Spleen (tissue), 11 donors: Measurements from ENCODE around the gene USPL1. TPM values are rescaled to one million over a fixed set of nuclear protein-coding genes. Genes with fewer than 3 reads are reported as not detected.
"Not testable (repeated sequence)": the region's sequence is repeated elsewhere in the genome, so short reads cannot be mapped to it uniquely, and the experiment has no call there.

ENCODE experiments used
- DNase-seq: peaks from one replicate; pipeline ENCODE4 v3.0.0-alpha.2; 2020
- H3K27ac ChIP-seq, 8 donors: fragments of 200-600 bp; sonication (generic) in 7 of 8; 1 replicate in 4 of 8; 2 replicates in 4 of 8; pipeline versions ENCODE4 v1.5.0 to v1.8.0; 2016 to 2021; ENCODE audit warnings: inconsistent platforms in 4 of 8, mild to moderate bottlenecking in 4 of 8, moderate library complexity in 1 of 8
- H3K27me3 ChIP-seq, 7 donors: fragments of 200-600 bp; sonication (generic) in 6 of 7; replicated peaks in 1 of 7; 1 replicate in 4 of 7; 2 replicates in 3 of 7; pipeline versions ENCODE4 v1.5.0 to v1.8.0; 2016 to 2021; ENCODE audit warnings: inconsistent platforms in 3 of 7, mild to moderate bottlenecking in 1 of 7
- H3K36me3 ChIP-seq, 6 donors: fragments of 200-600 bp; sonication (generic) in 5 of 6; 1 replicate in 4 of 6; 2 replicates in 2 of 6; pipeline versions ENCODE4 v1.5.0 to v1.8.0; 2016 to 2021; ENCODE audit warnings: inconsistent platforms in 2 of 6
- H3K4me1 ChIP-seq, 6 donors: fragments of 200-600 bp; sonication (generic) in 5 of 6; 1 replicate in 3 of 6; 2 replicates in 3 of 6; pipeline versions ENCODE4 v1.5.0 to v1.8.0; 2016 to 2021; ENCODE audit warnings: inconsistent platforms in 3 of 6
- H3K4me3 ChIP-seq, 8 donors: fragments of 200-600 bp; sonication (generic) in 7 of 8; 1 replicate in 4 of 8; 2 replicates in 4 of 8; pipeline versions ENCODE4 v1.5.0 to v1.8.0; 2016 to 2021; ENCODE audit warnings: inconsistent platforms in 4 of 8, mild to moderate bottlenecking in 4 of 8, moderate library complexity in 2 of 8
- H3K9me3 ChIP-seq, 8 donors: fragments of 200-600 bp; sonication (generic) in 7 of 8; 1 replicate in 4 of 8; 2 replicates in 4 of 8; pipeline versions ENCODE4 v1.5.0 to v1.8.0; 2016 to 2021; ENCODE audit warnings: inconsistent platforms in 4 of 8
- POLR2A ChIP-seq, 3 donors: fragments of 450-650 bp; IDR thresholded peaks; one replicate each; pipeline ENCODE4 v1.5.1; 2017; ENCODE audit warnings: antibody characterized with exemption in 3 of 3, mild to moderate bottlenecking in 1 of 3
- POLR2AphosphoS5 ChIP-seq, 3 donors: sonication (generic); formaldehyde crosslinking; IDR thresholded peaks; one replicate each; pipeline ENCODE4 v1.5.1; 2017; ENCODE audit warnings: antibody characterized with exemption in 3 of 3
- WGBS, 5 donors: extraction: QIAGEN DNeasy Blood & Tissue Kit in 3 of 5; methylation state at CpG; one replicate each; pipeline versions ENCODE4 v1.1.5 to v1.1.7; 2013 to 2018; 5-methylcytosine and 5-hydroxymethylcytosine counted together
- intact Hi-C: fragments of 100-400 bp; cut with DNase I; formaldehyde crosslinking; loops from one replicate; pipeline ENCODE4 v1.15.0; 2023; ENCODE audit warnings: low total_unique reads
- polyA plus RNA-seq, 3 donors: library from polyadenylated mRNA; stranded (reverse); fragments of 200-250 nt; gene quantifications; one replicate each; pipeline ENCODE4 v1.2.1, GENCODE V29; 2013
- total RNA-seq, 7 donors: library from RNA; depleted of rRNA in 3 of 7; stranded (reverse); fragments of >200 nt in 3 of 7; fragmentation: NEBNext Ultra II Directional in 4 of 7; extraction: Animal tissue kit (Norgen Biotek cat#: 25700) in 4 of 7; gene quantifications; one replicate each; pipeline versions ENCODE4 v1.1.0 to v1.2.1, GENCODE V29; 2016 to 2021
- TF ChIP-seq, protein P1 (sequence below), 11 experiments: fragments of 200-600 bp in 7 of 11; fragments of 450-650 bp in 4 of 11; sonication (generic) in 4 of 11; IDR thresholded peaks in 8 of 11; conservative IDR thresholded peaks in 3 of 11; 1 replicate in 7 of 11; 2 replicates in 4 of 11; pipeline versions ENCODE4 v1.4.0 to v1.8.0; 2016 to 2021; ENCODE audit warnings: antibody characterized with exemption in 11 of 11, inconsistent platforms in 4 of 11, mild to moderate bottlenecking in 1 of 11
- donor health status: healthy with polysubstance abuse.
- donor health status: DM: no; HTN: no; CAD: no; lungs with moderate emphysema.
- donor health status: DM: no; HTN: no; CAD: no.
- donor health status: Bipolar disorder and iron deficiency.
- donor health status: healthy.
- donor health status: DM: no; HTN: no; CAD: no.
- donor health status: DM: yes; HTN: yes; CAD: no.

The USPL1 gene
- total and polyA plus RNA-seq, 10 donors = 11.7 to 42.2 (median 26.6) TPM

- no peak for DNase-seq
- Histone ChIP-seq H3K36me3 (peaks cover 0 to 99% (median 77%) of the 10 kb centered on the region in 6 donors), H3K4me1 (peaks cover 0 to 45% (median 12%) of the 10 kb centered on the region in 6 donors), H3K27me3 (no peaks in the 10 kb centered on the region), H3K4me3 (no peak overlapping the region), H3K9me3 (no peaks in the 10 kb centered on the region), H3K27ac (peak overlapping the region in 5 of 8 donors; percentile 8 to 52 (median 33))
- WGBS, 5 donors = 79 to 88% (median 80%) methylated on average over 3 of the region's 3 CpGs
- TF ChIP-seq POLR2A (IDR thresholded peaks at IDR 0.05) (no peak), POLR2AphosphoS5 (IDR thresholded peaks at IDR 0.05) (no peak)
- TF ChIP-seq, protein P1, sequence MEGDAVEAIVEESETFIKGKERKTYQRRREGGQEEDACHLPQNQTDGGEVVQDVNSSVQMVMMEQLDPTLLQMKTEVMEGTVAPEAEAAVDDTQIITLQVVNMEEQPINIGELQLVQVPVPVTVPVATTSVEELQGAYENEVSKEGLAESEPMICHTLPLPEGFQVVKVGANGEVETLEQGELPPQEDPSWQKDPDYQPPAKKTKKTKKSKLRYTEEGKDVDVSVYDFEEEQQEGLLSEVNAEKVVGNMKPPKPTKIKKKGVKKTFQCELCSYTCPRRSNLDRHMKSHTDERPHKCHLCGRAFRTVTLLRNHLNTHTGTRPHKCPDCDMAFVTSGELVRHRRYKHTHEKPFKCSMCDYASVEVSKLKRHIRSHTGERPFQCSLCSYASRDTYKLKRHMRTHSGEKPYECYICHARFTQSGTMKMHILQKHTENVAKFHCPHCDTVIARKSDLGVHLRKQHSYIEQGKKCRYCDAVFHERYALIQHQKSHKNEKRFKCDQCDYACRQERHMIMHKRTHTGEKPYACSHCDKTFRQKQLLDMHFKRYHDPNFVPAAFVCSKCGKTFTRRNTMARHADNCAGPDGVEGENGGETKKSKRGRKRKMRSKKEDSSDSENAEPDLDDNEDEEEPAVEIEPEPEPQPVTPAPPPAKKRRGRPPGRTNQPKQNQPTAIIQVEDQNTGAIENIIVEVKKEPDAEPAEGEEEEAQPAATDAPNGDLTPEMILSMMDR (IDR thresholded peaks at IDR 0.05 in 8 of 11, conservative IDR thresholded peaks at IDR 0.05 in 3 of 11) = no peak
- intact Hi-C loops = no loop called here
Measured at GRCh38 chr13:30647420-30647819, 29.7 kb downstream of the USPL1 start.

DNA sequence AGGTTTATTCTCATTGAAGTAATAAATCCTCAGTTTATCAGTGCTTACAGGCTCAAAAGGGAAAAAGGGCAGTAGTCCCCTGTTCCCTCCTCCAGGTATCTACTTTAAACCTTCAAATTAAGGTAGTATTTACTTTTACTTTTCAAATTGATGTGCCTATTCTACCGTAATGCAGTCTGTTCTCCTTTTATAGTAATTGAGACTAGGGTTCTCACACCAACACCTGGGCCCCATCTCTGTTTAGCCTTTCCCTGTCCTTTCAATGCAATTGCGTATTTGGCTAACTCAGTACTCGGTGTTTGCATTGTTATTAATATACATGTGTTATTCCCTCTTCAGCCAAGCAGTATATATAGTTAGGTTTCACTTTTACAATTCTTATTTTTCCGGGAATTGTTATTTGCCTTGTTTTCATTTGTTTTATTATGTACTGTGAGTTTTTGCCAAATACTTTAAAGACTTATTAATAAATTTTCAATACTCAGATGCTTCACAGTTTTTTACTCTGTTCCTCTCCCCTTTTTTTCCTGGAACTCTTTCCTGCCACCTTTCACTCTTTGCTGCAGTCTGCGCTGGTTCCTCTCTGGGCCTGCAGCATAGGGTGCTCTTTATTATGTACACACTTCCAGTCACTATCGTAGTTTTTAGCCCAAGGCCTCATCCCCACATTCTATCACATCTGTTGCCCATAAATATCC is 30.3 kb downstream of the USPL1 start:
- peak overlapping the region in 5 of 8 donors; percentile 28 to 52 (median 33) for H3K27ac ChIP-seq
- TF ChIP-seq, protein P1 (IDR thresholded peaks at IDR 0.05 in 8 of 11, conservative IDR thresholded peaks at IDR 0.05 in 3 of 11) = no peak
- TF ChIP-seq POLR2AphosphoS5 (IDR thresholded peaks at IDR 0.05) = no peak
- TF ChIP-seq POLR2A (IDR thresholded peaks at IDR 0.05) = no peak
- H3K4me1 ChIP-seq = peaks cover 0 to 50% (median 12%) of the 10 kb centered on the region in 6 donors
- peaks cover 0 to 99% (median 72%) of the 10 kb centered on the region in 6 donors for H3K36me3 ChIP-seq
- no peaks in the 10 kb centered on the region for H3K27me3 ChIP-seq
- no peak for DNase-seq
- intact Hi-C loops = no loop called here
- no peaks in the 10 kb centered on the region for H3K9me3 ChIP-seq
- no peak overlapping the region for H3K4me3 ChIP-seq
- 82 to 93% (median 86%) methylated on average over 6 of the region's 6 CpGs for WGBS, 5 donors

DNA sequence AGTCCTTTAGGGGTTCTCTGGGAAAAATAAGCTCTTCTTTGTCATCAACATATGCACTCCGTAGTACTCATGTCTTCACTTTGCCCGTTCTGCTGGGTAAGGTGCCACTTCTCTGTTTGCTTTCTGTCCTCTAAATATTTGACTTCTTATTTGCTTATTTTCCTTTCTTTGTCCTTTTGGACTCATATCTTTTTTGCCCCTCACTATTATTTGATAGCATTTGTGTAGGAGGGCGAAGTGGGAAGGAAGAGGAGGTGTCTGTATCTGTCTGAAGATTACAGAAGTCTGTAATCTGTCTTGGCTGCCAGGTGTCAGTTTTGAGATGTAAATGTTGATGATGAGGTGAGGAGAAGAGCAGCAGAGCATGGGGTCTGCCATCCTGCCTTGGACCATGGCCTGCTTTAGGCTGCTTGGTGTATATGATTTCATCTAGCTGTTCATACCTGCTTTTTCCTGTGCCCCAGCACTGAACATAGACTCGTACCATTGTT is 30.8 kb downstream of the USPL1 start:
- DNase-seq = no peak
- no peak overlapping the region for H3K4me3 ChIP-seq
- WGBS, 5 donors = 81 to 89% (median 86%) methylated on average over 4 of the region's 4 CpGs
- H3K27ac ChIP-seq = peak overlapping the region in 5 of 8 donors; percentile 5 to 52 (median 33)
- peaks cover 0 to 99% (median 70%) of the 10 kb centered on the region in 6 donors for H3K36me3 ChIP-seq
- TF ChIP-seq POLR2AphosphoS5 (IDR thresholded peaks at IDR 0.05) (no peak), POLR2A (IDR thresholded peaks at IDR 0.05) (no peak)
- TF ChIP-seq, protein P1 (IDR thresholded peaks at IDR 0.05 in 8 of 11, conservative IDR thresholded peaks at IDR 0.05 in 3 of 11) = no peak
- no peaks in the 10 kb centered on the region for H3K27me3 ChIP-seq
- no peaks in the 10 kb centered on the region for H3K9me3 ChIP-seq
- intact Hi-C loops = no loop called here
- H3K4me1 ChIP-seq = peaks cover 0 to 54% (median 12%) of the 10 kb centered on the region in 6 donors

GRCh38 chr13:30651648-30652047 is 33.9 kb downstream of the USPL1 start:
- H3K4me3 ChIP-seq, H3K27ac ChIP-seq, DNase-seq, intact Hi-C loops, H3K9me3 ChIP-seq, H3K27me3 ChIP-seq: not testable (repeated sequence)
- 67 to 87% (median 79%) methylated on average over 5 of the region's 5 CpGs for WGBS, 5 donors
- peaks cover 0 to 45% (median 12%) of the 10 kb centered on the region in 6 donors for H3K4me1 ChIP-seq
- peaks cover 0 to 99% (median 69%) of the 10 kb centered on the region in 6 donors for H3K36me3 ChIP-seq
